GM23338 (cell line): ENCODE data around the gene ZNF805. TPM values are rescaled to one million over a fixed set of nuclear protein-coding genes. Genes with fewer than 3 reads are reported as not detected.

Source experiments
- ATAC-seq: fragments of 200-7000 bp; cut with Tn5 transposase; 3 replicates; pipeline ENCODE4 v1.9.1; 2020
- DNase-seq: peaks from one replicate; pipeline ENCODE4 v3.0.0-alpha.2; 2015; ENCODE audit warnings: low spot score
- H2AFZ ChIP-seq: fragments of 200-600 bp; sonication (generic); 2 replicates; pipeline ENCODE4 v1.8.0; 2016; ENCODE audit warnings: antibody characterized with exemption, mild to moderate bottlenecking, moderate library complexity
- H3F3A ChIP-seq: fragments of 200-600 bp; sonication (generic); replicated peaks from 2 replicates; pipeline ENCODE4 v1.8.0; 2017; ENCODE audit warnings: antibody characterized with exemption, mixed run types, low read depth
- H3K27ac ChIP-seq: fragments of 200-600 bp; sonication (generic); 2 replicates; pipeline ENCODE4 v1.6.1; 2016; ENCODE audit warnings: low read depth
- H3K27me3 ChIP-seq: fragments of 200-600 bp; sonication (generic); 2 replicates; pipeline ENCODE4 v1.8.0; 2016; ENCODE audit warnings: mild to moderate bottlenecking, mixed run types, moderate library complexity; ENCODE audit not compliant: insufficient read depth
- H3K36me3 ChIP-seq: fragments of 200-600 bp; sonication (generic); 2 replicates; pipeline ENCODE4 v1.8.0; 2016; ENCODE audit warnings: mild to moderate bottlenecking; ENCODE audit not compliant: insufficient read depth
- H3K4me1 ChIP-seq: fragments of 200-600 bp; sonication (generic); 2 replicates; pipeline ENCODE4 v1.8.0; 2016; ENCODE audit warnings: mild to moderate bottlenecking, moderate library complexity; ENCODE audit not compliant: insufficient read depth
- H3K4me2 ChIP-seq: fragments of 200-600 bp; sonication (generic); 2 replicates; pipeline ENCODE4 v1.7.1; 2017; ENCODE audit warnings: mixed run types
- H3K4me3 ChIP-seq: fragments of 200-600 bp; sonication (generic); 2 replicates; pipeline ENCODE4 v1.6.1; 2016; ENCODE audit warnings: mixed run types
- H3K79me2 ChIP-seq: fragments of 200-600 bp; sonication (generic); replicated peaks from 2 replicates; pipeline ENCODE4 v1.8.0; 2017; ENCODE audit warnings: mild to moderate bottlenecking; ENCODE audit not compliant: insufficient read depth
- H3K9me2 ChIP-seq: fragments of 200-600 bp; sonication (generic); 2 replicates; pipeline ENCODE4 v1.8.0; 2017; ENCODE audit not compliant: insufficient read depth
- H4K20me1 ChIP-seq: fragments of 200-600 bp; sonication (generic); replicated peaks from 2 replicates; pipeline ENCODE4 v1.8.0; 2017; ENCODE audit warnings: mild to moderate bottlenecking; ENCODE audit not compliant: insufficient read depth
- H3K27ac Mint-ChIP-seq: 2 replicates; pipeline ENCODE4 v1.8.0; 2020; ENCODE audit warnings: inconsistent platforms, mild to moderate bottlenecking, moderate library complexity, mixed read lengths
- H3K27me3 Mint-ChIP-seq: 3 replicates; pipeline ENCODE4 v1.8.0; 2022; ENCODE audit warnings: low read depth, mild to moderate bottlenecking, moderate library complexity, mixed read lengths, inconsistent platforms; ENCODE audit not compliant: insufficient read depth, poor library complexity
- H3K36me3 Mint-ChIP-seq: 3 replicates; pipeline ENCODE4 v1.8.0; 2021; ENCODE audit warnings: low read depth, mild to moderate bottlenecking, inconsistent platforms, moderate library complexity, mixed read lengths
- H3K4me1 Mint-ChIP-seq: 3 replicates; pipeline ENCODE4 v1.8.0; 2020; ENCODE audit warnings: mild to moderate bottlenecking, inconsistent platforms, mixed read lengths
- H3K4me3 Mint-ChIP-seq: 3 replicates; pipeline ENCODE4 v1.8.0; 2021; ENCODE audit warnings: moderate library complexity, mild to moderate bottlenecking, inconsistent platforms, mixed read lengths
- H3K9me3 Mint-ChIP-seq: 3 replicates; pipeline ENCODE4 v1.8.0; 2020; ENCODE audit warnings: moderate library complexity, mild to moderate bottlenecking, inconsistent platforms, mixed read lengths
- EZH2 ChIP-seq: fragments of 200-600 bp; sonication (generic); IDR thresholded peaks from one replicate; pipeline ENCODE4 v1.8.0; 2017; ENCODE audit warnings: antibody characterized with exemption, mild to moderate bottlenecking, low read depth; ENCODE audit not compliant: unreplicated experiment
- EZH2phosphoT487 ChIP-seq: fragments of 200-600 bp; sonication (generic); IDR thresholded peaks from one replicate; pipeline ENCODE4 v1.8.1; 2018; ENCODE audit warnings: antibody characterized with exemption; ENCODE audit not compliant: unreplicated experiment
- JUNB ChIP-seq: IDR thresholded peaks from one replicate; pipeline ENCODE4 v1.6.1; 2016; ENCODE audit warnings: antibody characterized with exemption; ENCODE audit not compliant: unreplicated experiment
- POLR2AphosphoS5 ChIP-seq: IDR thresholded peaks from 2 replicates; pipeline ENCODE4 v1.6.1; 2016; ENCODE audit warnings: antibody characterized with exemption, low read depth
- STAT1 ChIP-seq: IDR thresholded peaks from one replicate; pipeline ENCODE4 v1.6.1; 2016; ENCODE audit warnings: antibody characterized with exemption; ENCODE audit not compliant: unreplicated experiment
- ZNF331 ChIP-seq: fragments of 250-450 bp; sonication (Bioruptor Pico); IDR thresholded peaks from 2 replicates; pipeline ENCODE4 v1.5.0; 2020; ENCODE audit warnings: low read depth, mild to moderate bottlenecking, moderate library complexity
- polyA plus RNA-seq: library from polyadenylated mRNA; unstranded; fragments of >200 nt; fragmentation: Nextera tagmentation; extraction: Ambion mirVana; gene quantifications from 2 replicates; pipeline ENCODE4 v1.2.1, GENCODE V29; 2016
- total RNA-seq: library from RNA; depleted of rRNA; stranded (reverse); fragments of >200 nt; shearing (Covaris generic); gene quantifications from 2 replicates; pipeline ENCODE4 v1.2.3, GENCODE V29; 2014
- TF ChIP-seq, protein P1 (sequence below): fragments of 250-450 bp; sonication (Bioruptor Pico); IDR thresholded peaks from 2 replicates; pipeline ENCODE4 v1.5.0; 2020; ENCODE audit warnings: mild to moderate bottlenecking, moderate library complexity
- TF ChIP-seq, protein P2 (sequence below), 2 experiments: fragments of 200-600 bp in 1 of 2; sonication (generic) in 1 of 2; conservative IDR thresholded peaks; 2 replicates each; pipeline versions ENCODE4 v1.5.1 to v1.6.1; 2016 to 2017; ENCODE audit warnings: antibody characterized with exemption in 2 of 2, low read depth in 2 of 2, mild to moderate bottlenecking in 2 of 2, moderate library complexity in 1 of 2
- TF ChIP-seq, protein P3 (sequence below): IDR thresholded peaks from one replicate; pipeline ENCODE4 v1.6.1; 2018; ENCODE audit warnings: antibody characterized with exemption; ENCODE audit not compliant: unreplicated experiment

ZNF805 gene
- total and polyA plus RNA-seq, 2 experiments from 2014 or later: 1.7 to 19.0 TPM

DNA sequence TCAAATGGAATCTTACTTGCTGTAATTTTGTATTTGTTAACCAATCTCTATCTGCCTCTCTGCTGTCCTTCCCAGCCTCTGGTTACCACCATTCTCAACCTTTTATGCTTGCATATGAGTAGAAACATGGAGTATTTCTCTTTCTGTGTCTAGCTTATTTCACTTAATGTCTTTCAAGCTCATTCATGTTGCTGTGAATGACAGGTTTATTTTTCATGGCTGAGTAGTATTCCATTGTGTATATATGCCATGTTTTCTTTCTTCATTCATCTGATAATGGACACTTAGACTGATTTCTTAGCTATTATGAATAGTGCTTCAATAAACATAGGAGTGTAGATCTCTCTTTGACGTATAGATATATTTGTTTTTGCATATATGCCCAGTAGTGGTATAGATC lies 53.3 kb downstream of the ZNF805 start (continued):
- TF ChIP-seq, protein P1, sequence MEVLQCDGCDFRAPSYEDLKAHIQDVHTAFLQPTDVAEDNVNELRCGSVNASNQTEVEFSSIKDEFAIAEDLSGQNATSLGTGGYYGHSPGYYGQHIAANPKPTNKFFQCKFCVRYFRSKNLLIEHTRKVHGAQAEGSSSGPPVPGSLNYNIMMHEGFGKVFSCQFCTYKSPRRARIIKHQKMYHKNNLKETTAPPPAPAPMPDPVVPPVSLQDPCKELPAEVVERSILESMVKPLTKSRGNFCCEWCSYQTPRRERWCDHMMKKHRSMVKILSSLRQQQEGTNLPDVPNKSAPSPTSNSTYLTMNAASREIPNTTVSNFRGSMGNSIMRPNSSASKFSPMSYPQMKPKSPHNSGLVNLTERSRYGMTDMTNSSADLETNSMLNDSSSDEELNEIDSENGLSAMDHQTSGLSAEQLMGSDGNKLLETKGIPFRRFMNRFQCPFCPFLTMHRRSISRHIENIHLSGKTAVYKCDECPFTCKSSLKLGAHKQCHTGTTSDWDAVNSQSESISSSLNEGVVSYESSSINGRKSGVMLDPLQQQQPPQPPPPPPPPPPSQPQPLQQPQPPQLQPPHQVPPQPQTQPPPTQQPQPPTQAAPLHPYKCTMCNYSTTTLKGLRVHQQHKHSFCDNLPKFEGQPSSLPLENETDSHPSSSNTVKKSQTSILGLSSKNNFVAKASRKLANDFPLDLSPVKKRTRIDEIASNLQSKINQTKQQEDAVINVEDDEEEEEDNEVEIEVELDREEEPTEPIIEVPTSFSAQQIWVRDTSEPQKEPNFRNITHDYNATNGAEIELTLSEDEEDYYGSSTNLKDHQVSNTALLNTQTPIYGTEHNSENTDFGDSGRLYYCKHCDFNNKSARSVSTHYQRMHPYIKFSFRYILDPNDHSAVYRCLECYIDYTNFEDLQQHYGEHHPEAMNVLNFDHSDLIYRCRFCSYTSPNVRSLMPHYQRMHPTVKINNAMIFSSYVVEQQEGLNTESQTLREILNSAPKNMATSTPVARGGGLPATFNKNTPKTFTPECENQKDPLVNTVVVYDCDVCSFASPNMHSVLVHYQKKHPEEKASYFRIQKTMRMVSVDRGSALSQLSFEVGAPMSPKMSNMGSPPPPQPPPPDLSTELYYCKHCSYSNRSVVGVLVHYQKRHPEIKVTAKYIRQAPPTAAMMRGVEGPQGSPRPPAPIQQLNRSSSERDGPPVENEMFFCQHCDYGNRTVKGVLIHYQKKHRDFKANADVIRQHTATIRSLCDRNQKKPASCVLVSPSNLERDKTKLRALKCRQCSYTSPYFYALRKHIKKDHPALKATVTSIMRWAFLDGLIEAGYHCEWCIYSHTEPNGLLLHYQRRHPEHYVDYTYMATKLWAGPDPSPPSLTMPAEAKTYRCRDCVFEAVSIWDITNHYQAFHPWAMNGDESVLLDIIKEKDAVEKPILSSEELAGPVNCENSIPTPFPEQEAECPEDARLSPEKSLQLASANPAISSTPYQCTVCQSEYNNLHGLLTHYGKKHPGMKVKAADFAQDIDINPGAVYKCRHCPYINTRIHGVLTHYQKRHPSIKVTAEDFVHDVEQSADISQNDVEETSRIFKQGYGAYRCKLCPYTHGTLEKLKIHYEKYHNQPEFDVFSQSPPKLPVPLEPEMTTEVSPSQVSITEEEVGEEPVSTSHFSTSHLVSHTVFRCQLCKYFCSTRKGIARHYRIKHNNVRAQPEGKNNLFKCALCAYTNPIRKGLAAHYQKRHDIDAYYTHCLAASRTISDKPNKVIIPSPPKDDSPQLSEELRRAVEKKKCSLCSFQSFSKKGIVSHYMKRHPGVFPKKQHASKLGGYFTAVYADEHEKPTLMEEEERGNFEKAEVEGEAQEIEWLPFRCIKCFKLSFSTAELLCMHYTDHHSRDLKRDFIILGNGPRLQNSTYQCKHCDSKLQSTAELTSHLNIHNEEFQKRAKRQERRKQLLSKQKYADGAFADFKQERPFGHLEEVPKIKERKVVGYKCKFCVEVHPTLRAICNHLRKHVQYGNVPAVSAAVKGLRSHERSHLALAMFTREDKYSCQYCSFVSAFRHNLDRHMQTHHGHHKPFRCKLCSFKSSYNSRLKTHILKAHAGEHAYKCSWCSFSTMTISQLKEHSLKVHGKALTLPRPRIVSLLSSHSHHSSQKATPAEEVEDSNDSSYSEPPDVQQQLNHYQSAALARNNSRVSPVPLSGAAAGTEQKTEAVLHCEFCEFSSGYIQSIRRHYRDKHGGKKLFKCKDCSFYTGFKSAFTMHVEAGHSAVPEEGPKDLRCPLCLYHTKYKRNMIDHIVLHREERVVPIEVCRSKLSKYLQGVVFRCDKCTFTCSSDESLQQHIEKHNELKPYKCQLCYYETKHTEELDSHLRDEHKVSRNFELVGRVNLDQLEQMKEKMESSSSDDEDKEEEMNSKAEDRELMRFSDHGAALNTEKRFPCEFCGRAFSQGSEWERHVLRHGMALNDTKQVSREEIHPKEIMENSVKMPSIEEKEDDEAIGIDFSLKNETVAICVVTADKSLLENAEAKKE (CRISPR knock-in tag): no peak
- TF ChIP-seq JUNB (no peak), POLR2AphosphoS5 (no peak)
- TF ChIP-seq, protein P2, sequence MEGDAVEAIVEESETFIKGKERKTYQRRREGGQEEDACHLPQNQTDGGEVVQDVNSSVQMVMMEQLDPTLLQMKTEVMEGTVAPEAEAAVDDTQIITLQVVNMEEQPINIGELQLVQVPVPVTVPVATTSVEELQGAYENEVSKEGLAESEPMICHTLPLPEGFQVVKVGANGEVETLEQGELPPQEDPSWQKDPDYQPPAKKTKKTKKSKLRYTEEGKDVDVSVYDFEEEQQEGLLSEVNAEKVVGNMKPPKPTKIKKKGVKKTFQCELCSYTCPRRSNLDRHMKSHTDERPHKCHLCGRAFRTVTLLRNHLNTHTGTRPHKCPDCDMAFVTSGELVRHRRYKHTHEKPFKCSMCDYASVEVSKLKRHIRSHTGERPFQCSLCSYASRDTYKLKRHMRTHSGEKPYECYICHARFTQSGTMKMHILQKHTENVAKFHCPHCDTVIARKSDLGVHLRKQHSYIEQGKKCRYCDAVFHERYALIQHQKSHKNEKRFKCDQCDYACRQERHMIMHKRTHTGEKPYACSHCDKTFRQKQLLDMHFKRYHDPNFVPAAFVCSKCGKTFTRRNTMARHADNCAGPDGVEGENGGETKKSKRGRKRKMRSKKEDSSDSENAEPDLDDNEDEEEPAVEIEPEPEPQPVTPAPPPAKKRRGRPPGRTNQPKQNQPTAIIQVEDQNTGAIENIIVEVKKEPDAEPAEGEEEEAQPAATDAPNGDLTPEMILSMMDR (conservative IDR thresholded peaks at IDR 0.05; ENCODE audit: low read depth in 2 of 2): no peak

DNA sequence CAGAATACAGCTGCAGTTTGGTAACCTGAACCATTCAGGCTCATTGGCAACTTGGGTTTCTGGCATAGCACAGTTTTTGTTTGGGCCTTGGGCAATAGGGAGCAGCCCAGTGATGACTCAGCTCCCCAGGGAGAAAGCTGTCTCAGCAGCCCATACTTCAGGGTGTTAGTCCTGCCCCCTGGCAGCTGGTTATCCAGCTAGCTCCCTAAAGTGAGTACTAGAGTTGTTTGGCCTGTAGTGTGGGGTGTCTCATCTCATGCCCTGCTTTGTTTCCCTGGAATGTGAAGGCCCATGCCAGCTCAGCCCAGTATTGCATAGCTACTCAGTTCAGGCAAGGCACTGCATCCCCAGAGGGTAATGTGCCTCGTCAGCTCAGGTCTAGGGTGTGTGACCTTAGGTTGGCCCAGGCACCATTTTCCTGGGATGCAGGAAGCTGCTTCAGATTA lies 61.6 kb downstream of the ZNF805 start:
- H3K79me2 ChIP-seq: peaks cover 39% of the 10 kb centered on the region
- no peak overlapping the region for H3K4me3 ChIP-seq
- Mint-ChIP-seq H3K27ac (peak overlapping the region; percentile 91), H3K4me3 (no peak overlapping the region), H3K36me3 (peaks cover 43% of the 10 kb centered on the region), H3K9me3 (no peaks in the 10 kb centered on the region), H3K27me3 (peaks cover 7% of the 10 kb centered on the region), H3K4me1 (peaks cover 12% of the 10 kb centered on the region; the same call in 2 of the 3 replicates)
- peak; percentile 50 for ATAC-seq
- 0 out of 2 replicates have a peak, but pooled peaks cover 3% of the 10 kb centered on the region for H3K36me3 ChIP-seq
- H3K9me2 ChIP-seq: no peaks in the 10 kb centered on the region
- H3K27me3 ChIP-seq: no peaks in the 10 kb centered on the region
- no peak overlapping the region for H2AFZ ChIP-seq
- no peak for DNase-seq
- H4K20me1 ChIP-seq: peaks cover 8% of the 10 kb centered on the region; the same call in 1 of the 2 replicates
- no peak overlapping the region for H3K4me2 ChIP-seq
- no peaks in the 10 kb centered on the region for H3K4me1 ChIP-seq
- H3F3A ChIP-seq: no peaks in the 10 kb centered on the region
- H3K27ac ChIP-seq: no peak overlapping the region
- TF ChIP-seq EZH2 (no peak), POLR2AphosphoS5 (no peak), JUNB (no peak), STAT1 (no peak), EZH2phosphoT487 (no peak), ZNF331 (CRISPR knock-in tag) (no peak)
- TF ChIP-seq, protein P2 (conservative IDR thresholded peaks at IDR 0.05; ENCODE audit: low read depth in 2 of 2): no peak
- TF ChIP-seq, protein P3, sequence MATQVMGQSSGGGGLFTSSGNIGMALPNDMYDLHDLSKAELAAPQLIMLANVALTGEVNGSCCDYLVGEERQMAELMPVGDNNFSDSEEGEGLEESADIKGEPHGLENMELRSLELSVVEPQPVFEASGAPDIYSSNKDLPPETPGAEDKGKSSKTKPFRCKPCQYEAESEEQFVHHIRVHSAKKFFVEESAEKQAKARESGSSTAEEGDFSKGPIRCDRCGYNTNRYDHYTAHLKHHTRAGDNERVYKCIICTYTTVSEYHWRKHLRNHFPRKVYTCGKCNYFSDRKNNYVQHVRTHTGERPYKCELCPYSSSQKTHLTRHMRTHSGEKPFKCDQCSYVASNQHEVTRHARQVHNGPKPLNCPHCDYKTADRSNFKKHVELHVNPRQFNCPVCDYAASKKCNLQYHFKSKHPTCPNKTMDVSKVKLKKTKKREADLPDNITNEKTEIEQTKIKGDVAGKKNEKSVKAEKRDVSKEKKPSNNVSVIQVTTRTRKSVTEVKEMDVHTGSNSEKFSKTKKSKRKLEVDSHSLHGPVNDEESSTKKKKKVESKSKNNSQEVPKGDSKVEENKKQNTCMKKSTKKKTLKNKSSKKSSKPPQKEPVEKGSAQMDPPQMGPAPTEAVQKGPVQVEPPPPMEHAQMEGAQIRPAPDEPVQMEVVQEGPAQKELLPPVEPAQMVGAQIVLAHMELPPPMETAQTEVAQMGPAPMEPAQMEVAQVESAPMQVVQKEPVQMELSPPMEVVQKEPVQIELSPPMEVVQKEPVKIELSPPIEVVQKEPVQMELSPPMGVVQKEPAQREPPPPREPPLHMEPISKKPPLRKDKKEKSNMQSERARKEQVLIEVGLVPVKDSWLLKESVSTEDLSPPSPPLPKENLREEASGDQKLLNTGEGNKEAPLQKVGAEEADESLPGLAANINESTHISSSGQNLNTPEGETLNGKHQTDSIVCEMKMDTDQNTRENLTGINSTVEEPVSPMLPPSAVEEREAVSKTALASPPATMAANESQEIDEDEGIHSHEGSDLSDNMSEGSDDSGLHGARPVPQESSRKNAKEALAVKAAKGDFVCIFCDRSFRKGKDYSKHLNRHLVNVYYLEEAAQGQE: no peak
